GM12878 (cell line): ENCODE measurements around the gene ZCCHC4. TPM values are rescaled to one million over a fixed set of nuclear protein-coding genes. Genes with fewer than 3 reads are reported as not detected.

Source experiments
- ATAC-seq: fragments of 200-7000 bp; cut with Tn5 transposase; 3 replicates; pipeline ENCODE4 v1.9.1; 2020; ENCODE audit warnings: mild to moderate bottlenecking, moderate library complexity
- BruUV-seq: library from RNA; stranded (reverse); fragments of 400-500 nt; replicated peaks from 2 replicates; lab custom pipeline; 2021; lab: Mats Ljungman, UMichigan
- CTCF ChIA-PET: fragments of 300-600 bp; sonication (Branson Sonifier 250); formaldehyde crosslinking; extraction: SDS; loops from one replicate; lab custom pipeline; 2021; ENCODE audit warnings: inconsistent platforms; lab: Yijun Ruan, JAX
- POLR2A ChIA-PET: fragments of 350-600 bp; formaldehyde crosslinking; extraction: SDS; loops from one replicate; lab custom pipeline; 2021; ENCODE audit warnings: inconsistent platforms; lab: Charles Lee
- RAD21 ChIA-PET: fragments of 300-600 bp; sonication (Branson Sonifier 250); formaldehyde crosslinking; loops from one replicate; lab custom pipeline; 2023; ENCODE audit warnings: antibody characterized with exemption; ENCODE audit not compliant: unreplicated experiment; lab: Charles Lee
- SMC1A ChIA-PET: fragments of 300-600 bp; sonication (Branson Sonifier 250); formaldehyde crosslinking; loops from one replicate; lab custom pipeline; 2023; ENCODE audit not compliant: unreplicated experiment, uncharacterized antibody; lab: Charles Lee
- DNase-seq: peaks from one replicate; pipeline ENCODE4 v3.0.0-alpha.2; 2011; ENCODE audit warnings: low read depth, low spot score
- FAIRE-seq: peaks from 3 replicates; lab custom pipeline; 2011; peaks lifted over from hg19 to GRCh38; lab: Jason Lieb, UNC
- H2AFZ ChIP-seq: 2 replicates; pipeline ENCODE4 v1.6.0; 2011; ENCODE audit warnings: low read depth, low read length, control low read depth; ENCODE audit not compliant: control insufficient read depth
- H3K27ac ChIP-seq: 2 replicates; pipeline ENCODE4 v1.5.1; 2011; ENCODE audit warnings: control low read depth; ENCODE audit not compliant: control insufficient read depth, insufficient read depth
- H3K27me3 ChIP-seq, 2 experiments: replicated peaks in 1 of 2; 2 replicates each; pipeline versions ENCODE4 v1.6.0 to v1.6.1; 2011; ENCODE audit warnings: low read length in 1 of 2; ENCODE audit not compliant: control insufficient read depth in 2 of 2, insufficient read depth in 2 of 2
- H3K36me3 ChIP-seq, 2 experiments: 2 replicates each; pipeline ENCODE4 v1.5.1; 2011; ENCODE audit warnings: low read length in 1 of 2; ENCODE audit not compliant: control insufficient read depth in 2 of 2, insufficient read depth in 2 of 2
- H3K4me1 ChIP-seq: 2 replicates; pipeline ENCODE4 v1.6.1; 2011; ENCODE audit warnings: mild to moderate bottlenecking, low read length, moderate library complexity, mixed read lengths; ENCODE audit not compliant: control insufficient read depth, insufficient read depth
- H3K4me2 ChIP-seq: 2 replicates; pipeline ENCODE4 v1.6.0; 2011; ENCODE audit warnings: control low read depth; ENCODE audit not compliant: control insufficient read depth, insufficient read depth
- H3K4me3 ChIP-seq: fragments of 200-600 bp; sonication (generic); 2 replicates; pipeline ENCODE4 v1.5.1; 2016
- H3K79me2 ChIP-seq: 2 replicates; pipeline ENCODE4 v1.6.0; 2011; ENCODE audit warnings: low read length; ENCODE audit not compliant: control insufficient read depth, insufficient read depth
- H3K9ac ChIP-seq: 2 replicates; pipeline ENCODE4 v1.8.0; 2011; ENCODE audit warnings: low read length, control low read depth, mixed read lengths; ENCODE audit not compliant: control insufficient read depth, insufficient read depth
- H3K9me3 ChIP-seq: replicated peaks from 3 replicates; pipeline ENCODE4 v1.5.1; 2011; ENCODE audit warnings: mild to moderate bottlenecking, low read length; ENCODE audit not compliant: control insufficient read depth, insufficient read depth
- H4K20me1 ChIP-seq: 2 replicates; pipeline ENCODE4 v1.6.0; 2011; ENCODE audit not compliant: control insufficient read depth, insufficient read depth
- BCL11A ChIP-seq: IDR thresholded peaks from 2 replicates; pipeline ENCODE4 v1.6.1; 2011; ENCODE audit warnings: low read depth, low read length
- ETV6 ChIP-seq, 2 experiments: fragments of 450-650 bp in 1 of 2; IDR thresholded peaks in 1 of 2; conservative IDR thresholded peaks in 1 of 2; 2 replicates each; pipeline ENCODE4 v1.6.1; 2014; ENCODE audit warnings: antibody characterized with exemption in 1 of 2, borderline replicate concordance in 1 of 2, low read depth in 1 of 2, mild to moderate bottlenecking in 1 of 2, moderate library complexity in 1 of 2
- MTA2 ChIP-seq: fragments of 450-650 bp; IDR thresholded peaks from 2 replicates; pipeline ENCODE4 v1.6.1; 2016; ENCODE audit warnings: low read depth, mild to moderate bottlenecking, moderate library complexity
- MYC ChIP-seq: IDR thresholded peaks from 2 replicates; pipeline ENCODE4 v1.6.1; 2011; ENCODE audit warnings: mild to moderate bottlenecking, low read length, moderate library complexity, inconsistent platforms; ENCODE audit not compliant: insufficient read depth, insufficient replicate concordance, insufficient read length, severe bottlenecking
- NFXL1 ChIP-seq: fragments of 450-650 bp; IDR thresholded peaks from 2 replicates; pipeline ENCODE4 v1.6.1; 2017; ENCODE audit warnings: antibody characterized with exemption, mild to moderate bottlenecking, borderline replicate concordance
- PBX3 ChIP-seq: IDR thresholded peaks from 2 replicates; pipeline ENCODE4 v1.6.1; 2011; ENCODE audit warnings: mild to moderate bottlenecking, low read depth, low read length, moderate library complexity; ENCODE audit not compliant: insufficient replicate concordance
- PKNOX1 ChIP-seq: fragments of 450-650 bp; IDR thresholded peaks from 2 replicates; pipeline ENCODE4 v1.6.1; 2016; ENCODE audit warnings: mild to moderate bottlenecking
- RB1 ChIP-seq: fragments of 450-650 bp; formaldehyde crosslinking; IDR thresholded peaks from 2 replicates; pipeline ENCODE4 v1.6.1; 2017; ENCODE audit warnings: mild to moderate bottlenecking, borderline replicate concordance
- SUZ12 ChIP-seq: fragments of 200-600 bp; sonication (generic); IDR thresholded peaks from one replicate; pipeline ENCODE4 v1.6.1; 2018; ENCODE audit warnings: antibody characterized with exemption, mild to moderate bottlenecking; ENCODE audit not compliant: unreplicated experiment
- ZBED1 ChIP-seq: IDR thresholded peaks from 2 replicates; pipeline ENCODE4 v1.6.1; 2016; ENCODE audit warnings: borderline replicate concordance
- WGBS: methylation state at CpG from one replicate; pipeline ENCODE4 v1.1.6; 2016; ENCODE audit warnings: low lambda C conversion rate; ENCODE audit not compliant: insufficient replicate concordance, insufficient coverage; ENCODE audit errors: missing lambda C conversion rate; 5-methylcytosine and 5-hydroxymethylcytosine counted together
- in situ Hi-C: fragments of 300-500 bp; cut with MboI; formaldehyde crosslinking; loops from 9 replicates; pipeline ENCODE4 v1.14.3; 2018; ENCODE audit warnings: mixed read lengths
- intact Hi-C: fragments of 100-400 bp; cut with micrococcal nuclease; formaldehyde crosslinking; loops from one replicate; pipeline ENCODE4 v1.14.2; 2022; ENCODE audit not compliant: unreplicated experiment
- polyA plus RNA-seq, 11 experiments: library from polyadenylated mRNA; depleted of rRNA in 4 of 11; unstranded in 6 of 11; stranded (reverse) in 5 of 11; fragments of >200 nt; fragmentation: Nextera tagmentation in 4 of 11; fragmentation: Illumina TruSeq in 1 of 11; extraction: Ambion mirVana in 4 of 11; extraction: Trizol in 1 of 11; gene quantifications; 1 replicate in 1 of 11; 2 replicates in 10 of 11; pipeline versions ENCODE4 v1.2.1 to v1.2.3, GENCODE V29; 2011 to 2016; ENCODE audit warnings: inconsistent platforms in 2 of 11, missing spikeins in 2 of 11, low read depth in 1 of 11
- total RNA-seq, 4 experiments: library from RNA; depleted of rRNA in 3 of 4; stranded (reverse); fragments of >200 nt in 3 of 4; fragmentation: Illumina TruSeq in 1 of 4; extraction: Trizol in 1 of 4; gene quantifications; 2 replicates each; pipeline versions ENCODE4 v1.2.1 to v1.2.3, GENCODE V29; 2013 to 2021

Gene ZCCHC4
- total and polyA plus RNA-seq, 10 of the 15 experiments (the other 5 are each of a cell fraction or from before 2014, with no cell fraction given) = 3.2 to 17.7 (median 12.7) TPM

DNA sequence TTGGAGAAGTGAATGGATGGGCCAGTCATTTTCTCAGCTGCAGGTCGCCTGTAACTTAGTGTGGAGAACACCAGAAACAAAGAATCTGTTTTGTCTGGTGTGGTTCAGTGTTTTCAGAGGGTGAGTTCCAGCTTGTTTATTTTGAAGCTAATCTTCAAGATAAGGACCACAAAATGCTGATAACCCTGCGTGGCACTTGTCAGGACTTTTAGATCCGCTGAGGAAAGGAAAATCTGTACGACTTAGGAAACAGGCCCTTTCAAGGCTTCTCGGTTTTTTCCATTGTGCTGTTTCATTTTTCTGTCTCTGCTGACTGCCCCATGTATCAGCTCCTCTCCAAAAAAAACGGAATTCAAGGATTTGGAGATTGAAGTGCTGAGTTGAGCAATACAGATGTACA, 55.7 kb downstream of the ZCCHC4 start:
- in situ Hi-C loops = loop anchor here (25.0 kb wide), 1 partner anchor 181 kb away; no protein-coding TSS in a partner anchor
- intact Hi-C loops = no loop called here
- FAIRE-seq (no peak), ATAC-seq (no peak), DNase-seq (no peak)
- no peaks in the 10 kb centered on the region for H3K79me2 ChIP-seq
- no peak overlapping the region for H3K4me2 ChIP-seq
- ChIA-PET RAD21 (interaction anchor here (0.8 to 3.6 kb wide), 10 partner anchors 9 to 208 kb away, joined by 3 to 20 read pairs (median 5); partner anchors contain the start of genes PI4K2B, SEPSECS and ZCCHC4), POLR2A (interaction anchor here (1.1 to 2.4 kb wide), 2 partner anchors 8 to 10 kb away, joined by 3 to 8 read pairs; no protein-coding TSS in a partner anchor), SMC1A (interaction anchor here (0.6 to 5.0 kb wide), 15 partner anchors 10 to 532 kb away, joined by 3 to 38 read pairs (median 5); partner anchors contain the start of gene ANAPC4), CTCF (interaction anchor here (0.9 to 5.2 kb wide), 22 partner anchors 10 to 879 kb away, joined by 3 to 100 read pairs (median 13); partner anchors contain the start of genes ANAPC4, PI4K2B and ZCCHC4)
- H3K9ac ChIP-seq = no peak overlapping the region
- H3K4me3 ChIP-seq = no peak overlapping the region
- H4K20me1 ChIP-seq = no peaks in the 10 kb centered on the region
- TF ChIP-seq RB1 (no peak), ETV6 (conservative IDR thresholded peaks at IDR 0.05 in 1 of 2, IDR thresholded peaks at IDR 0.05 in 1 of 2; ENCODE audit: borderline replicate concordance in 1 of 2, low read depth in 1 of 2) (no peak)
- H3K27ac ChIP-seq = no peak overlapping the region
- H3K9me3 ChIP-seq = no peaks in the 10 kb centered on the region
- no peaks in the 10 kb centered on the region for H3K27me3 ChIP-seq
- no peaks in the 10 kb centered on the region for H3K4me1 ChIP-seq
- 0 out of 4 replicates have a peak, but pooled peaks cover 0 to 5% of the 10 kb centered on the region in 2 experiments for H3K36me3 ChIP-seq
- WGBS = 65% methylated on average over 6 of the region's 6 CpGs
- no peak overlapping the region for H2AFZ ChIP-seq
- no TSS peak for BruUV-seq

GRCh38 chr4:25370242-25370641, 57.7 kb downstream of the ZCCHC4 start:
- no TSS peak for BruUV-seq
- CTCF ChIA-PET = no interaction called here
- POLR2A ChIA-PET = no interaction called here
- no peak for FAIRE-seq
- Histone ChIP-seq H3K9me3 (no peaks in the 10 kb centered on the region), H3K27me3 (no peaks in the 10 kb centered on the region), H3K4me2 (no peak overlapping the region), H3K27ac (no peak overlapping the region), H3K4me3 (no peak overlapping the region), H3K36me3 (0 out of 4 replicates have a peak, but pooled peaks cover 0 to 5% of the 10 kb centered on the region in 2 experiments), H4K20me1 (no peaks in the 10 kb centered on the region), H3K4me1 (no peaks in the 10 kb centered on the region), H3K79me2 (no peaks in the 10 kb centered on the region), H3K9ac (no peak overlapping the region), H2AFZ (no peak overlapping the region)
- WGBS = 90% methylated on average over 2 of the region's 2 CpGs
- SMC1A ChIA-PET = no interaction called here
- in situ Hi-C loops (loop anchor here (5.0 to 25.0 kb wide), 2 partner anchors 183 to 393 kb away; no protein-coding TSS in a partner anchor), intact Hi-C loops (no loop called here)
- RAD21 ChIA-PET = no interaction called here
- DNase-seq = no peak
- ATAC-seq = no peak
- TF ChIP-seq RB1 = no peak
- TF ChIP-seq NFXL1 = no peak
- no peak for TF ChIP-seq MTA2
- TF ChIP-seq MYC = no peak
- no peak for TF ChIP-seq SUZ12
- no peak for TF ChIP-seq PBX3
- no peak for TF ChIP-seq ZBED1
- TF ChIP-seq PKNOX1 = no peak
- TF ChIP-seq BCL11A = no peak
